NCI-H748 treated with DMSO at 0.1 percent for 48 hours (cell line): ENCODE measurements around the gene TBCD.

ENCODE experiments used
- DNase-seq: peaks from one replicate; lab custom pipeline; 2025; lab: John Stamatoyannopoulos, UW

The TBCD gene

DNA sequence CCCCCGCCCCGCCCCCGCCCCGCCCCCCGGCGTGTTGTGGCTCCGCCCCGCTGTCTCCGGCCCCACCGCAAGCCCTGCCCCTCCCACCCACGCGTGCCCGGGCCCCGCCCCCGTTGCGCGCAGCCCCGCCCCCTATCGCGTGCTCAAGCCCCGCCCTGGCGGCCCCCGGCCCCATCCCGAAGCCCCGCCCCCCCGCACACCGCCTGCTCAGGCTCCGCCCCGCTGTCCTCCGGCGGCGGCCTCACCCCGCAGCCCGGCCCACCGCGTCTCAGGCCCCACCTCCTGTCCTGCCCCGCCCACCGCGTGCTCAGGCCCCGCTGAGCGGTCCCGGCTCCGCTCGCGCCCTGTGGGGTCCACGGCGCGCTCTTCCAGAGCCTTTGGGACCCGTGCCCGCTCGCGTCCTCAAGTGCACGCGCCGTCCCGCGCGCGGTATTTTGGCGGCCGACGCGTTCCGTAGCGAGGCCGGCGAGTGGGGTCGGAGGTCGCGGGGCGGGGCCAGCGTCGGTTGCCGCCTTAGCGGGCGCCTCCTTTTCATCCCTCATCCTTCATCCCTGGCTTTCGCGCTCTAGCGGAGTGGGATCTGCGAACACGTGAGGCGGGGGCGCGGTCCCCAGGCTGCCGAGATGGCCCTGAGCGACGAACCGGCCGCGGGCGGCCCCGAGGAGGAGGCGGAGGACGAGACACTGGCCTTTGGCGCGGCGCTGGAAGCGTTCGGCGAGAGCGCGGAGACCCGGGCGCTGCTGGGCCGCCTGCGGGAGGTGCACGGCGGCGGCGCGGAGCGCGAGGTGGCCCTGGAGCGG is at the start of gene TBCD:
TSS of gene TBCD (plus strand) at position 495 of the 800 bp plus-strand sequence. CDS start at position 624, 129 bp downstream.
- peak; percentile 80 for DNase-seq

DNA sequence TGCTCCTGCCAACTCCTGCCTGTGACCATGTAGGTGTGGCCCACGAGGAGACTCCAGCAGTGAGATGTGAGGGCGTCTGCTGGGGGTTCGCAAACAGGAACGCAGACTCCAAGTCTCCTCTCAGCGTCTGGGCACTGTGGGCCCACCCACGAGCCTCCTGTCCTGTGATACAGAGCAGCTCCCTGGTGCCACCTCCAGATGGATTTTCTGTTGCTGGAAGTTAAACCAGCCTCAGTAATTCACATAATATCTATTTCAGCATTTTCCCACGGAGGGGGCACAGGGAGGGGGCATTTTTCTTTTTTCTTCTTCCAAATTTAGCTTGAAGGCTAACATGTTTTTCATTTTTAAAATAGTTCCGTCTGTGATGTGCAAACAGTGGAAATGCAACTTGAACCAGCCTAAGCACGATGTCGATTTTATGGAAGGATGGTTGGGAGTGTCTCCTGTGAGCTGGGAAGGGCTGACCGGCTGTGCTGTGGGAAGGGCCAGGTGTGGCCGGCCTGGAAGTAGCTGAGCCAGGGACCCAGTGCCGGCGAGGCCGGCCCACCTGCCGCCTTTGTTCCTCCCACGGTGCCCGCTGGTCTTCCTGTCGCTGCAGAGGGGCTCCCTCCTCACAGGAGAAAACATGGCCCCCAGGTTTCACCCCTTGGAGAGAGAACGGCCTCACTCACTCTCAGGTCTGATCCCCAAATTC is 49.5 kb upstream of the TBCD start:
- no peak for DNase-seq

DNA sequence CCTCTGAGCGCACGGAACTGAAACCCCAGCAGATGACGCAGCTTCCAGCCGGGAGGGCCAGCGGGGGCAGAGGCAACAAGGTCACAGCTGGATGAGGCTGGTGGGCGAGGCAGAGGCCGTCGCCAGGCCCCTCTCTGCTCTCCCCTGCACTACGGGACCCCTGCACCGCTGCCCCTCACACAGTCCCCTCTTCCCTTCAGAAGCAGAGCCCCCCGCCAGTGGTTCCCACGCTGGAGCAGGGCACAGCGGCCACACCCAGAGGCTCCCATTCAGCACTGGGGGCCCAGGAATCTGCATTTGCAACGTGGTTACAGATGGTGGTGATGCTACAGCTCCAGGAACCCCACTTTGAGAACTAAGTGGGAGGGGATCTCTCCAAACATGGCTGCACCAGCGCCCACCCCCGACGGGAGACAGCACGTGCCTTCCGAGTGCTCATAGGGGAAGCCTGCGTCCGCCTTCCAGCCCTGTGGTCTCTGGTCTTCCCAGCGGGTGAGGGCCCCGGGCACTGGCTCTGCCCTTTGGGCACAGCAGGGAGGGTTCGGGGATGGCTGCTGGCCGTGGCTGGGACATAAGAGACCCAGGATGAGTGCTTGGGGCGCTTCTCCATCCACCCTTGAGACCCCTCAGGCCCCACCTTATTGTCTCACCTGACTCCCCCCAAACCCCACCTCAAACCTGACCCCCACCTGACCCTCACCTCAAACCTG is 48.7 kb upstream of the TBCD start:
- DNase-seq, result no peak

DNA sequence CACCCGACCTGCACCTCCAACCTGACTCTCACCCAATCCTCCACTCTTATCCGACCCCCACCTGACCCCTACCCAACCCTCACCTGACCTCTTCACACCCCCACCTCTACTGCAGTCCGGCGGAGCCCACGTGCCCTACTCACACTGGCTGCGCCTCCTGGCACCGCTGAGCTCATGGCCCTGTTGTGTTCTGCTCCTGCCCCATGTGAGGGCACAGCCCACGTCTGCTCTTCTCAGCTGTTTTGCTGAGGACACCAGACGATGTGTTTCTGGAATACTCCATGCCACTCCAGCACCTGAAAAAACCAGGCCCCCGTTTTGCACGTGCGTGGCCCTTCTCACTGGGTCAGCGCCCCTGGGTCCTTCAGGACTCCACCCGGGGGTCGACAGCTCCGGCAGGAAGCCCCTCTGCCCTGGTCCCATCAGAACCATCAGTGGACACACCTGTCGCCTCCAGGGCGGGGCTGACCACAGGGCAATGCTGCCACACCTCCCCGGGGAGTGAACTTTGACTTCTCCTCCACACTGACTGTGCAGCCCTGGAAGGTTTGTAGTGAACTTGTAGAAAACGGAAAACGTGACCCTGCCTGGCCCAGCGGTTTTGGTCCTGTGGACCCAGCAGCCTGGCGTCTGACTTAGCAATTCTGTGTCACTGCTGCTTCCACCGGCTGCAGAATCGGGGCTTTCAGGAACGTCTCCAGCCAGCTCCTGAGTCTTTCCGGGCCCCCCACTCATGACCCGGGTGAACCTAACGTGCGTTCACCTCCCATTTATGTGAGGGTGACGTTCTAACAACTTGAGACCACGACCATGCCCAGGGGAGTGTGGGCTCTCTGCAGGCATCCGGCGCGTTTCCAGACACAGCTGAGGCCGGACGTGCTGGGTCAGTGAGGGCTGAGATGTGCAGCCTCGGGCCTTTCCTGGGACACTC is 47.7 kb upstream of the TBCD start:
- DNase-seq, result no peak

DNA sequence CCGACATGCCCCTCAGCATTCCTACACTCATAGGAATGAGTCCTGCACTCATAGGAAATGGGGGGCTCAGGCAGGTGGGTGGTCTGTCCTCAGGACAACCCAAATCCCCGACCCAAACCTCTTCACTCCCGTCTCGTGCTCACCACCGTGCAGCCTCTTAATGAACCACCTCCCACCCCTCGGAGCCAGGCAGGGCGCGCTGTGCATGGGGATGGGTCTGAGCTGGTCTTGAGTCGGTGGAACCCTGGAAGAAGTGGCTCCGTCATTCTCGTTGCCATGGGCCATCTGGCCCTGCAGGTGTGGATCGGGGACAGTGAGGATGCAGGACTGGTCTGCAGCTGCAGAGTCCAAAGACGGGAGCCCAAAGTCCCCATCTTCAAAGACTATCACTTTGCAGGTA is 47.0 kb upstream of the TBCD start:
- no peak for DNase-seq

DNA sequence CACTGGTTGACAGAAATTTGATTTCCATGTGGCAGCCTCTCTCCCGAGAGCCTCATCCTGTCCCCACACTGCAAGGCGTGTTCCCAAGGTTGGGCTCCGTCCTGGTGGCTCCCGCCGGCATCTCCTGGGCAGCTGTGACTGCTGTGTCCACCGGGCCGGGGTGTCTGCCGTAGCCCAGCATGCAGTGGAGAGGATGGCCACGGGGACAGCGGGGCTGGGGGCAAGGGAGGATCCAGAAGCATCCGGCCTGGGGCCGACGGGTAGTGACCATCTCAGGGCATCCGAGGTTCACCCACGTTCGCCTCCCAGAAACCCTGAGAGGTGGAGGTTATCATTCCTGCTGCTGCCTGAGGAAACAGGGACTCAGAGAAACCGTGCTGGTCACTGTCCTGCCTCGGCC is 46.1 kb upstream of the TBCD start:
- DNase-seq, result no peak

DNA sequence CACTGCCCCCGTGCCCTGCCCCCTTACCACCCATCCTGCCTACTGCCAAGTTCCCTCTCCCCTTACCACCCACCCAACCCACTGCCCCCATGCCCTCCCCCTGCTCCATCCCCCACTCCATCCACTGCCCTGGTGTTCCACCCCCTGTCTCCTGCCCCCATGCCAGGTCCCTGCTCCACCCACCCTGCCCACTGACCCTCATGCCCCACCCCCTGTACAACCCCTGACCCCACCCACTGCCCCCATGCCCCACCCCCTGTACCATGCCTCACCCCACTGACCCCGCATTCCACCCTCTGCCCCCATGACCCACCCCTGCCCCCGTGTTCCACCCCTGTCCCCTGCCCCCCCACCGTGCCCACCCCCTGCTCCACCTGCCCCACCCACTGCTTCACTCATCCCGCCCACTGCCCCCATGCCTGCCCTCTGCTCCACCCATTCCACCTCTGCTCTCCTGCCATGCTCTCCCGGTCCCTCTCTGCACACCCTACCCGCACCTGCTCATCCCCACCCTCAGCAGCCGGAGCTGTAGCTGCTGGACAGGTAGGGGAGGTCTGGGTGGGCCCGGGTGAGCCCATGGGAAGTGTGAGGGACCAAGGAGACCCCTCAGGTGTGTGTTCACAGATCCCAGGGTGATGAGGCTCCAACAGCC is 42.7 kb upstream of the TBCD start:
- no peak for DNase-seq

DNA sequence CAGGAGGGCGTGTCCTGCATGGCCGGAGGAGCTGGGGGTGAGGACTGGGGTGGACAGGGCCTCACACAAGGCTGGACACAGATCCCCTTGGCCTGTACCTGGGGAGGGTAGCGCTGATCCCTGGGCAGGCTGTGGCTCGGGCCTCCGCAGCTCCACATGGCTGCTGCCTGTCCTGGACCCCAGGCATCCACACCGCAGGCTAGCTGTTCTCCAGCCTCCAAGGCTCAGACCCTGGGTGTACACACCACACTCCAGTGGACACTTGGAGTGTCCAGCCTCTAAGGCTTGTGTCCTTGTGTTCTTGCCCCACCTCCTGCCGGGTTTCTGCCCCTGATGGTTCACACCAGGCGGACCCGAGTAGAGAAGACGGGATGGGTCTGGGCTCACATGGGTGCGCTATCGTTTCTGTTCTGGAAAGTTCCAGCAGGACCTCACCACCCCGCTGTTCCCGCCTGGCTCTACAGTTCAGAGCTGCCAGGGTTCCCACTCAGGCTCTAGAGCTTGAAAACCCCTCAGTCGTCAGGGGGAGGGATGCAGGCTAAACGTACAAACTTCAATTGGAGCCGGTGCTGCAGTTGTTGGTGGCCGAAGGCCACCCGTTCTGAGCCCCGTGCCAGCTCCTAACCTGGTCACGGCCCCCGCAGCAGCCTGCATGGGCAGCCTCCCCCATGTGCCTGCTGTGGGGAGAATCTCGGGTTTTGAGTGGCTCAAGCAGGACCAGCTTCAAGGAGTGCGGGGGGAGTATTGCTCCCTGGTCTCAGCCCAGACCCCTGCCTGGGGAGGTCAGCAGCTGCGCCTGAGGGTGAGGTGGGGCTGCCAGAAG is 42.0 kb upstream of the TBCD start:
- DNase-seq, result no peak

DNA sequence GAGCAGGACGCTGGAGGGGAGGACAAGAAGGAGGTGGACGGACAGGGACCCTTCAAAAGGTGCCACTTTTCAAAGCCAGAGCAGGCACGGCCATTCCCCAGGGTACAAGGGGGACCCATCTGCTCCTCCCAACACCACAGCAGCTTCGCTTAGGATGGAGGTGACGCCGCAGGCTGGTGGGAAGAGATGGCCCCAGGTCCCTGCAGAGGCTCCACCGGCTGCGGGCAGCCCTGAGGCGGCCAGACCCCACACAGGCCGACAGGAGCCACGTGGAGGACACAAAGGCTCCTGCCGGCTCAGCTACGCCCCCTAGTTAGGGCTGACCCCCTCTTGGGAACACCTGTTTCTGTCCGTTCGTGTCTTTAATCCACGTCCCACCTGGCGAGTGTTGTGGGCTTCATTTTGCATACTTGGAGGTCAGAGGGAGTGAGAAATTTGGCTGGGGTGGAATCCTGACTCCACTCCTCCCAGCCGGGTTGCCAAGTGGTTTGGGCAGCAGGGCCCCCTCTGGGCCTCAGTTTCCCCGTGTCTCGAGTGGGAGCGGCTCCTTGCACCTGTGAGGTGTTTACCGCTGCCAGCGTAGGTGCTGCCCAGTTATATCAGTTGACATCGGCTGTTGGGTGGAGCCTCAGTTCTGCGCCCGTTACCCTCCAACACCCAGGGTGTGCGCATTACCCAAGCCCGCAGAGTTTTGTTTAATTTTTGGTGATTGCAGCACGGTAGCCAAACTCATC is 41.2 kb upstream of the TBCD start:
- no peak for DNase-seq

DNA sequence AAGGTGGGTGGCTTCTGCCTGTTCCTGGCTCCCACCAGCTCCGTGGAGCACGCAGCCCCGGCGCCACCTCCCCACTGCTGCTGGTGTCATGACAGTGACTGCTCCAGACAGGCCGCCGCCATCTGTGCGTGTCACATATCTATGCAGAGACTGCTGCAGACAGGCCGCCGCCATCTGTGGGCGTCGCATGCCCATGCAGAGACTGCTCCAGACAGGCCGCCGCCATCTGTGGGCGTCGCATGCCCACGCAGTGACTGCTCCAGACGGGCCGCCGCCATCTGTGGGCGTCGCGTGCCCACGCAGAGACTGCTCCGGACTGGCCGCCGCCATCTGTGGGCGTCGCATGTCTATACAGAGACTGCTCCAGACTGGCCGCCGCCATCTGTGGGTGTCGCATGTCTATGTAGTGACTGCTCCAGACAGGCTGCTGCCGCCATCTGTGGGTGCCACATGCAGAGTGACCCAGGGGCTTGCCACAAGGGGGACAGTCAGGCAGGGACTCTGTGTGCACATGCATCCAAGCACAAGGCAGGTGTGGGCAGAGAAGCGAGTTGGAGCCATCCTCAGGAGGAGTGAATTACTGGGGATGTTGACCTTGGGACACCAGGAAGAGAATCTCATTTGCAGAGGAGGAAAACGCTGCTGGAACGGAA is 38.7 kb upstream of the TBCD start:
- no peak for DNase-seq

DNA sequence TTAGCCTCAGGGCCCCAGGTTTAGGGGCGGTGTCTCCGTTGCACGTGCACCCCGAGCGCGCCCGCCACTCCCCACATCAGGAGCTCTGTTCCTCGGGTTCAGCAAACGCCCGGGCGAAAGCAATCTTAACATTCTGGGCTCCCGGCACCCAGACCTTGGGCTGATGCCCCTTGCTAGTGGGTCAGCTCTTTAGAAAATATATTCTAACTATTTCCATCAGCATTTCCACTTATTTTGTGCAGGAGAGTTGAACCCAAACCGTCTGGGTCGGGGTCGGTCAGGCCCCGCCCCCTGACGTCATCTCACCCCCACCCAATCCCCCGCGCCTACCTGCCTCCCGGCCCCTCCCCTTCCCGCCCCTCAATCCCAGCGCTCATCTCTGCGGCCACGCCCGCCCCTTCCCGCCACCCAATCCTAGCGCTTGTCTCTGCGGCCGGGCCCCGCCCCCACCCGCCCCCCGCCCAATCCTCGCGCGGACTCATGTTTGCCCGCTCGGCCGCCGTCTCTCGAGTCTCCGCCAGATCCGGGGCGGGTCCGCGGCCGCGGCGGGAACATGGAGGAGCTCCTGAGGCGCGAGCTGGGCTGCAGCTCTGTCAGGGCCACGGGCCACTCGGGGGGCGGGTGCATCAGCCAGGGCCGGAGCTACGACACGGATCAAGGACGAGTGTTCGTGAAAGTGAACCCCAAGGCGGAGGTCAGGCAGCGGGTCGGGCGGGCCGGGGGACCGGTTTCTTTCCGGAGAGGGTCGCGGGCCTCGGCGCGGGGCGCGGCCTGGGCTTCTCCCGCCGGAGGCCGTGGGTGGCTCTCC is 35.5 kb upstream of the TBCD start, which contains the start of gene FN3KRP:
TSS of gene FN3KRP (plus strand) at position 504 of the 808 bp plus-strand sequence. CDS start at position 554, 50 bp downstream.
- peak; percentile 84 for DNase-seq

DNA sequence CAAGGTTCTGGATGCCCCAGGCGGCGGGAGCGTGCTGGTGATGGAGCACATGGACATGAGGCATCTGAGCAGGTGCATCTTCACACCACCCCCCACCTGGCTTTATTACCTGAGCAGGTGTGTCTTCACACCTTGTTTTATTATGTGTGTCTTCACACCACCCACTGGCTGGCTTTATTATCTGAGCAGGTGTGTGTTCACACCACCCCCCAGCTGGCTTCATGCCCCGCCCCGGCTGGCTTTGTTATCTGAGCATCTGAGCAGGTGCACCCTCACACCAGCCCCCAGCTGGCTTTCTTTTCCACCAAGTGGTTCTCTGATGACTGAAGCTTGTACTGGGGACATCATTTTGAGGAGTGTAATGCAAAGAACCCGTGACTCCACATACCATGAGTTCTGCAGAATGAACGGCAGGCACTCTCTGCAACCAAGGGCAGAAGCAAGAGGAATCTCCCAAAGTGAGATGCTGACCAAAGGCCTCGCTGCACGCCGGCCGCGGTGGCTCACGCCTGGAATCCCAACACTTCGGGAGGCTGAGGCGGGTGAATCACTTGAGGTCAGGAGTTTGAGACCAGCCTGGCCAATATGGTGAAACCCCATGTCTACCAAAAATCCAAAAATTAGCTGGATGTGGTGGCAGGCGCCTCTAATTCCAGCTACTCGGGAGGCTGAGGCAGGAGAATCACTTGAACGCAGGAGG is 32.7 kb upstream of the TBCD start:
- DNase-seq, result no peak

DNA sequence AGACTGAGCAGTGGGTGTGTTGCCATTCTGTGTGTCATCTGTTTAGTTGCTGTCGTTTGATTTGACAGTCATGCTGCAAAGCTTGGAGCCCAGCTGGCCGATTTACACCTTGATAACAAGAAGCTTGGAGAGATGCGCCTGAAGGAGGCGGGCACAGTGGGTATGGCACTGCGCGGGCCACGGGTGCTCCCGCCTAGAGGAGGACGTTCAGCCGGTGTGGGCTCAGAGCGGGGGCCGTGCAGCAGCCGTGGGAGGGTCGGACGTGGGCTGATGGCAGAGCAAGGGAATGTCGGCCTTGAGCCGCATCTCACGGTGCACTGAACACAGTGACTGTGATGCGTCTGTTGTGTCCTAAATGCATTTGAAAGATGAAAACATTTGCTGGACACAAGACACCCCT is 31.7 kb upstream of the TBCD start:
- DNase-seq, result no peak

DNA sequence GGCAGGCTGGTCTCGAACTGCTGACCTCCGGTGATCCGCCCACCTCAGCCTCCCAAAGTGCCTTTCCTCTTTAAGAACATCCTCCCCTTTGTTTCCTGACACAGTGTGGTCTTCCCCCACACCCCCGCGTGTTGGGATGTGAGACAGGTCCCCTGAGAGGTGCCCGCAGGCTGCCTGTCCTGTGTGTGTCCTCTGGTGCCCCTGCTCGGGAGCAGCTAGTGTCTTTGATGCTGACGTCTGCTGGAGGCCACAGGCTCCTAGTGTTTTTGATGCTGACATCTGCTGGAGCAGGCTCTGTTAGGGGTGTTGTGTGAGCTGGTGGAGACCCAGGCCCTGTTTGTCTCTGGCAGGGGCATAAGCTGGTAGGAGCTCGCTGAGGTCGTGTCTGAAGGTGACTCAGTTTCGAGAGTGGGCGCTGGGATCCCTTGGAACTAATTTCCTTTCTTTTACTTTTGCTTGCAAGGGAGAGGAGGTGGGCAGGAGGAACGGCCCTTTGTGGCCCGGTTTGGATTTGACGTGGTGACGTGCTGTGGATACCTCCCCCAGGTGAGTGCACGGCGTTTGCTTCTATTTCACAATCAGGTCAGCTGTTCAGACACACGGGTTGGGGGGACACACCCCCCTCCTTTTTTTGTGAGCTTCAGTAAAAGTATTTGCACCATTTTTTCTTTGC is 29.4 kb upstream of the TBCD start:
- DNase-seq, result no peak

DNA sequence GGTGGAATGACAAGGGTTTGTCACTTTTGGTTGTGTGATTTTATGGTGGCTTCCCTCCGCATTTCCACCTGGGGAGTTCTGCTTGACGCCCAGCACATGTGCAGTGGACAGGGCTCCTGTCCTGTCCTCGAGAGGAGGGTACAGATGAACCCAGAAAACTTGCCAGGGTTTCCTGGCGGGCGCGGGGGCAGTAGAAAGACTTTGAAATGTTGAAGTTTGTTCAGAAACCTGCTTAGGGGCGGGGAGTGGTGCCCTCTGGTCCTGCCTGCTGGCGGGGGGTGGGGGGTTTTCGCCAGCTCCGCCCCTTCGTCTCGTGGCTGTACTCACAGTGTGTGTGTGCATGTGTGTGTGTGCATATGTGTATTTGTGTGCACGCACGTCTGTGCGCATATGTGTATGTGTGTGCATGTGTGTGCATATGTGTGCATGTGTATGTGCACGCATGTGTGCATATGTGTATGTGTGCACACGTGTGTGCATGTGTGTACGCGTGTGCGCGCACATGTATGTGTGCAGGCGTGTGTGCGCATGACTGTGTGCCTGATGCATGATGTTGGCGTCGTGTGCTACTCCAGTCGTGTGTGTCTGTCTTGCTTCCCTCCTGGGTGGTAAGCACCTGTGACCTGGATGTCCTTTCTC is 28.6 kb upstream of the TBCD start:
- DNase-seq, result no peak

DNA sequence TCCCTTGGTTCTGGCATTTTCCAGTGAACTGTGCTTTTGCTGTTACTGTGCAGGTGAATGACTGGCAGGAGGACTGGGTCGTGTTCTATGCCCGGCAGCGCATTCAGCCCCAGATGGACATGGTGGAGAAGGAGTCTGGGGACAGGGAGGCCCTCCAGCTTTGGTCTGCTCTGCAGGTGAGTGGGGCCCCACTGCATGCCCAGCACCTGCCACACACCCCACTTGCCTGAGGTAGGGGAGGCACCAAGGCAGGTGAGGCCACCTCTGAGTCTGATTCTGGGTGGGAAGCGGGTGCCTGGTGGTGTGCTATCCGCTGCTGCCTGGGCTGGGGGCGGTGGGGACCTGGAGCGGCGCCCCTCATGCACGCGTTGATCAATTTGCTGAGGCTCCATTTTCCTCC is 25.4 kb upstream of the TBCD start:
- DNase-seq, result no peak
